Hepatic stellate cell (primary cell): ENCODE data around the gene UNC79.
"Not testable (repeated sequence)": the region's sequence is repeated elsewhere in the genome, so short reads cannot be mapped to it uniquely, and the experiment has no call there.

Experiments
- DNase-seq: peaks from one replicate; pipeline ENCODE4 v3.0.0; 2011; ENCODE audit warnings: low spot score

UNC79 gene

DNA sequence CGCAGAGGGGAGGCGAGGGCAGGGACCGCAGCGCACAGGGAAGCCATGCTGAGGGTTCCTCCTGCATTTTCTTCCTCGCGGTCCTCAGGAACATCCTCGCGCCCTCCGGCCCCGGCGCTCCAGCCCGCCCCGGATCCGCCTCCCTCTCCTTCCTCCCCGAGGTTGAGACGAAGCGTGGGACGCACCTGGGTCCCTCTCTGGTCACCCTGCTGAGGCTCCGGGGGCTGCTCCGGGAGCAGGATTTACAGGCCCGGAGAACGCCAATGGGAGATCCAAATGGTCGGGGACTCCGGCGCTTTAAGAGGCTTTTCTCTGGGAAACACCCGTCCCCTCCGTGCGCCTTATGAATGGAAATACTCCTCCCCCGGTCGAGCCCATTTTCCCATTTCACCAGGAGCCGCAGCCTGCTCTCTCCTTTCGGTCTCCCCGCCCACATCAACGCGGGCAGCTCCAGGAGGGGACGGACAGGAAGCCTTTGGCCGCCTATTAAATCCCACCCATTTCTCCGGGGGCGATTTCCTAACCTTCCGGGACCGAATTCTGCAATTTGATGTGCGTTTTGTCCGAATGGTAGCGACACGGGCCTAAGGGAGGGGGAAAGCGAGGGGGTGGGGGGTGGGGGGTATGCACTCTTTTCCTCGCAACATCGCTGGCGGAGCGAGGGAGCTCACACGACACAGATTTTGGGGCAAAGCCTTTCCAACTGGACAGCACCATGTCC lies at the start of gene UNC79:
Gene UNC79, plus strand, starts transcription at position 625 of the 721 bp plus-strand sequence. Its CDS starts 91 bp downstream, at position 716.
- no peak for DNase-seq

DNA sequence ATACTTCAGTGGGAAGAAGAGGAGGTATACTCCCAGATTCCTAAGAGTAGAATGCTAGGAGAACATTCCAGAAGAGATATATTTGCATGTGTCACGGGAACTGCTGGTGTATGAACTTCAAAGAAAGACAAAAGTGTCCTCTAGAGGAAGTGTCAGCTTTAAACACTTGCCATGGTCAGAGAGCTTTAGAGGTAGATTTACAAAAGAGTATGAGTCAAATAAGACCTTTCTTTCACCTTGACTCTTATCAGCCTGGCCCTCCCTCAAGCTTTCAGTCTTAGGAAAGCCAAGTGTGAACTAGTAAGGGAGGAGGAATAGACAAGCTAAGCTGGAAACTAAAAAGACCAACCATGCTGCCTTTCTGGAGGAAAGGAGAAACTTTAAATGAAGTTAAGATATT lies 49.1 kb upstream of the UNC79 start:
- no peak for DNase-seq

DNA sequence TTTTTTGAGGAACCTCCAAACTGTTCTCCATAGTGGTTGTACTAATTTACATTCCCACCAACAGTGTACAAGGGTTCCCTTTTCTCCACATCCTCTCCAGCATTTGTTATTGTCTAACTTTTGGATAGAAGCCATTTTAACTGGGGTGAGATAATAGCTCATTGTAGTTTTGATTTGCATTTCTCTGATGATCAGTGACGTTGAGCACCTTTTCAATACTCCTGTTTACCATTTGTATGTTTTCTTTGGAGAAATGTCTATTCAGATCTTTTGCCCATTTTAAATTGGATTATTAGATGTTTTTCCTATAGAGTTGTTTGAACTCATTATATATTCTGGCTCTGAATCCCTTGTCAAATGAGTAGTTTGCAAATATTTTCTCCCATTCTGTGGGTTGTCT lies 46.5 kb upstream of the UNC79 start:
- DNase-seq = not testable (repeated sequence)

DNA sequence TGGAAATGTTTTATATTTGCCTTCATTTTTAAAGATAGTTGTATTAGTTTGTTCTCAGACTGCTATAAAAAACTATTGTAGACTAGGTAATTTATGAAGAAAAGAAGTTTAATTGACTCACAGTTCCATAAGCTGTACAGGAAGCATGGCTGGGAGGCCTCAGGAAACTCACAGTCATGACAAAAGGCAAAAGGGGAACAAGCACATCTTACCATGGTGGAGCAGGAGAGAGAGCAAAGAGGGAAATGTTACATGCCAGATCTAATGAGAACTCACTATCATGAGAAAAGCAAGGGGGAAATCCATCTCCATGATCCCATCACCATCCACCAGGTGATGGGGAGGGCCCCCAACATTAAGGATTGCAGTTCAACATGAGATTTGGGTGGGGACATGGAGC lies 35.5 kb upstream of the UNC79 start:
- no peak for DNase-seq

DNA sequence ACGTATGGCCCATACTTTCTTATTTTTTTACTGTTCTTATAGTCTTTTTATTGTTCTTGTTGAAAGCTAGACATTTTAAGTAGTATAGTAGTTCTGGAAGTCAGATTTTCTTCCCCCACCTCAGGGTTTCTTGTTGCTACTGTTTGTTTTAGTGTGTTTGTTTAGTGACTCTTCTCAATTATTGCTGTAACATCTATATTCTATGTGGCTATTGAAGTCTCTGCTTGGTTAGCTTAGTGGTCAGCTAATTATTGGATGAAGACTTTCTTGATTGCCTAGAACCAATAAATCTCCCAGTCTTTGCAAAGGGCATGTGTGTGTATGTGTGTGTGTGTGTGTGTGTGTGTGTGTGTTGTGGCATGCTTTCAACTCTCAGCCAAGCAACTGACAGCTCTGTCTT lies 34.3 kb upstream of the UNC79 start:
- no peak for DNase-seq

DNA sequence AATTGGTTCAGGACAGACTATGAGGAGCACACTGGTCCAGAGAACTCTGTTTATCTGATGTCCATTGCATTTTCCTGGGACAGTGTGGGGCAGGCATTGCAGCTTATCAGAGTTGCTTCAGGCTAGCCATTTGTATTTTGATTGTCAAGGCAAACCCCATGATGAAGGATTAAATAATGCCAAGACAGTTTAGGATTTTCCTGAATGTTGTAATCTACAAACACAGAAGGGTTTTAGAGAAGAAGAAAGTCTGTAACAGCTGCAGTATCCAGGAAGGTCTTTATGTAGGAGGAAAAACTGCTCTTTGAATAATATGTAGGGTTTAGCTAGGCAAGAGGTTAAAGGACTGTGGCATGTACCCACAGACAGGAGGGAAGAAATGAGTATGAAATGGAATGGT lies 32.2 kb upstream of the UNC79 start:
- DNase-seq = no peak

DNA sequence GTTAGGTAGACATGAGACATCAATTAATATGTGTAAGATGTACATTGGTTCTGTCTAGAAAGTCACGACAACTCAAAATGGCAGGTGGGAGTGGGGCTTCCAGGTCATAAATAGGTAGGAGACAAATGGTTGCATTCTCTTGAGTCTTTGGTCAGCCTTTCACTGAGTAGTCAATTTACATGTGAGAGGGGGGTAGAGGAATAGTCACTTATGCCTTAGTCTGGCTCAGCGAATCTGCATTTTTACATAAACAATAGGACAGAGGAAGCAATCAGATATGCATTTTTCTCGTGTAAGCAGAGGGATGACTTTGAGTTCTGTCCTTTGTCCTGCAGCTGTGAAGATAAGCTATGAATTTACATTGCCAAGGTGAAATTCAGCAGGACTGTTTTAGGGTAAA lies 27.8 kb upstream of the UNC79 start:
- no peak for DNase-seq

DNA sequence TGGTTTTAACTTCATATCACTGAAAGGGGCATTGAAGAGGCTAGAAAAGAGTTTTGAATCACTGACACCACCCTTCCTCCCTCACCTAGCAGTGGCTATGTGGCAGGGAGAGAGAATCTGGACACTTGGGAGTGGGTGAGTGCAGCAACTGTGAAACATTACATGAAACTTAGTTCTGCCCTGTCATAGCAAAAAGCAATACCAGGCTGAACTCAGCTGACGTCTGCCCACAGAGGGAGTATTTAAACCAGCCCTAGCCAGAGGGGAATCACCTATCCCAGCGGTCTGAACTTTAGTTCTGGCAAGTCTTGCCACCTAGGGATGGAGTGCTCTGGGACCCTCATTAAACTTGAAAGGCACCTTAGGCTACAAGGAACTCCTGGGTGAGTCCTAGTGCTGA lies 20.7 kb upstream of the UNC79 start:
- DNase-seq = no peak

DNA sequence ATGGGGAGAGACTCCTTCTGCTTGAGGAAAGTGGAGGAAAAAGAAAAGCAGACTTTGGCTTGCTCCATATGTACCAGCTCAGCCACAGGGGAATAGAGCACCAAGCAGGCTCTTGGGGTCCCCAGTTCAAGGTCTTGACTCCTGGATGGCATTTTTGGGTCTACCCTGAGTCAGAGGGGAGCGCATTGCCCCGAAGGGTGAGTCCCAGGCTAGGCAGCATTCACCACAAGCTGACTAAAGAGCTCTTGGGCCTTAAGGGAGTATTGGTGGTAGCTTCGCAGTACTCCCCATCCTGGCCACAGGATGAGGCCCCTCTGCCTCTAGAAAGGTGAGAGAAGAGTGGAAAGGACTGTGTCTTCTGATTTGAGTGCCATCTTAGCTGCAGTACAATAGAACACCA lies 19.8 kb upstream of the UNC79 start:
- DNase-seq = no peak

DNA sequence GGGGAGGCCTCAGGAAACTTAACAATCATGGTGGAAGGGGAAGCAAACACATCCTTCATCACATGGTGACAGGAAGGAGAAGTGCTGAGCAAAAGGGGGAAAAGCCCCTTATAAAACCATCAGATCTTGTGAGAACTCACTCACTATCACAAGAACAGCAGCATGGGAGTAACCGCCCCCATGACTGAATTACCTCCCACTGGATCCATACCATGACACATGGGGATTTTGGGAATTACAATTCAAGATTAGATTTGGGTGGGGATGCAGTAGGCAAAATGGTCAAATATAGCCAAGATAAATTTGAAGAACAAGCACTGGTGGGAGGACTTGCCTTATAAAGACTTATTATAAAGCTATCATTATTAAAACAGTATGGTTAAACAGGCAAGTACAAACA lies 5.6 kb upstream of the UNC79 start:
- not testable (repeated sequence) for DNase-seq

DNA sequence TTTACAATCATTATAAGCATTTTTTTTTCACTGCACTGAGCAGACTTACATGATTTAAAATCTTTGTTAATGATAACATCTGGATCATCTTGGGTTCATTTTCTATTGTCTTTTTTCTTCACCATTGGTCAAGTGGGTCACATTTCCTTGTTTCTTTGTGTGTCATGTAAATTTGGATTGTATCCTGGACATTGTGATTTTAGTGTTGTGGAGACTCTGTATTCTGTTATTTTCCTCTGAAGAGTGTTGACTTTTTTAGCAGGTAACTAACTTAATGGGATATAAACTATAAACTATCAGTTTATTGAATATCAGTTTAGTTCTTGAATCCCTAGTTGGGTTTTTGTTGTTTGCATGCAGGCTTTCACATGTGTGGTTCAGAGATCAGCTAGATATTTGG lies 4.0 kb upstream of the UNC79 start:
- no peak for DNase-seq

DNA sequence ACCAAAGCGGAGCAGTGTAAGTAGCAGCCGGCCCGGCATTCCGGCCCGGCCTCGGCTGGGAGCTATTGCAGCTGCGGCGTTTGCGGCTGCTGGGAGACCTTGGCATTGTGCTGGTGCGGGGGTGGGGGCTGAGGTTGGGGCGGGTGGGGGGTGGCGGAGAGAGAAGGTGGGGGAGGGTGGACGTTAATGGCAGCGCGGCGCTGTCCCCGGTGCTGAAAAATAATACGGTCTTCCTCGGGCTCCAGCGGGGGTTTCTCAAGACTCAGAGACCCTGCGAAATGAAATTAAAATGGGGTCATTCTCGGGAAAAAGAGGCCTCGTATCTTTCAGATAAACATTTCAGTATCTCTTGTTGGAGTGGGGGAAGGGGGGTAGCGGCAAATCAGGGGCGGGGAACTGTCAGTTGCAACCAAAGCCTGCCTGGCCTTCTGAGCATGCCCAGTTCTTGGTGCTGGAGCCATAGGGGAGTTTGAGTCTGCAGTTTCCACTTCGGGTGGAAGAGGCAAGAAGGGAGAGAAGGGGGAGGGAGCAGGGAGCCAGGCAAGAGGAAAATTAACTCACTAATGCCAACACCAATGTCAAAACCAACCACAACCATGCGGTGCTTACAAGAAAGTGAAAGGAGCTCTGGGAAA lies 414 bp downstream of the UNC79 start:
- no peak for DNase-seq

DNA sequence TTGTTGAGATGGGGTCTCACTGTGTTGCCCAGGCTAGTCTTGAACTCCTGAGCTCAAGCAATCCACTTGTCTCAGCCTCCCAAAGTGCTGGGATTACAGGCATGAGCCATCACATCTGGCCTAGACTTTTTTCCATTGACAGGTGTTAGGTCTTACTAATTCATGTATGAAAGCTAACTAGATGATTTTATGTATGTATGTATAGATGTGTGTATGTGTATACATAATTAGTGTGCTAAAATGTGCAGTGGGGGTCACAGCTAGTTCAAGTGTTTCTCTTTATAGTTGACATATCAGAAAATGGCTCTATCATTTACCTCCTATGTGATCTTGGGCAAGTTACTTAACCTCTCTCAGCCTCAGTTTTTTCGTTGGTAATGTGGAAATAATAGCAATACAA lies 23.5 kb downstream of the UNC79 start:
- DNase-seq = no peak

DNA sequence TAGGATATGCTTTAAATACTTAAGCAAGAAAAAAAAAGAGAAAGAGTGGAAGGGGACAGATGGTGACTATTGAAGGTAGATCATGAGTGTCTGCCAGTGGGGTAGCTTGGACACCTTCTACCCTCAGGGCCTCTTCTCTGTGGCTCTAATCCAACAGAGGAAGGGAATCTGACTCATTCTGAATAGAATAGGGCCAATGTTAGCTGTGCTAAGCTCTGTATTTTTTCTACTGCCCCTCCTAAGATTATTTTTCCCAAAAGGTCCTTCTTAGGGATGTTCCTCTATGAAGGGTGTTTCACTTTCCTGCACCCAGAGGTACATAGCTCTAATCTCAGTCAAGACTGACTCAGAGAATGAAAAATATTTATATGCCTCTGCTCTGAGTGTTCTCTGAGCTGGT lies 25.6 kb downstream of the UNC79 start:
- DNase-seq = no peak

DNA sequence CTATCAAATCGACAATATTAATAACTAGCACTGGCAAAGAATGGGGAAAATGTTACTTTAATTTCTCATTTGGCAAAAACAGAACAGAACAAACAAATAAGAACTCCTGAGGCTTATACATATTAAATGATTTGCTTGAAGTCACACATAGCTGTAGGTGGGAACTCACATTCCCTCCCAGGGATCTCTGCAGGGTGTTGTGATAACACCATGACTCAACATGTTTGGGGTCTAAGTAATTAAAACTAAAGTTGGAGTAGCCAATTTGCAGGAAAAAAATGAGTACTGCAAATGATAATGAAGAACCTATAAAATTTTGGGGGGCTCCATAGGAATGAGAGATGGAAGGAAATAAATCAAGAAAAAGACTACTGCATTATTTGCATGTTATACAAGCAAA lies 27.5 kb downstream of the UNC79 start:
- no peak for DNase-seq

DNA sequence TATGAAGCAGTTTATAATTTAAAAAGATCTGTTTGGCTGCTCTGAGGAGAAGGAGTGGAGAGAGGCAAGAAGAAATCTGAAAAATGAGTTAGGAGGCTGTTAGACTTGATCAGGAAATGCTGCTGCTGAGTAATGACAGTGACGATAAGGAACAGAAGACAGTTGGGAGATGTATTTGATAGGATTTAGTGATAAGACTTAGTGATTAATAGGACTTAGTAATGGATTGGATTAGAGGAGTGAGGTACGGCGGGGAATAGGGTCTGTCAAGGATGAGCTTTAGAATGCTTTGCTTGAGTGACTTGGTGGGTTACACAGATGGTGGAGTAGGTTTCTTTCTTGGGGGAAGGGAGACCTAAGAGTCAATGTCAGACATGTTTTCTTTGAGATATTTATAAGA lies 31.7 kb downstream of the UNC79 start:
- no peak for DNase-seq

DNA sequence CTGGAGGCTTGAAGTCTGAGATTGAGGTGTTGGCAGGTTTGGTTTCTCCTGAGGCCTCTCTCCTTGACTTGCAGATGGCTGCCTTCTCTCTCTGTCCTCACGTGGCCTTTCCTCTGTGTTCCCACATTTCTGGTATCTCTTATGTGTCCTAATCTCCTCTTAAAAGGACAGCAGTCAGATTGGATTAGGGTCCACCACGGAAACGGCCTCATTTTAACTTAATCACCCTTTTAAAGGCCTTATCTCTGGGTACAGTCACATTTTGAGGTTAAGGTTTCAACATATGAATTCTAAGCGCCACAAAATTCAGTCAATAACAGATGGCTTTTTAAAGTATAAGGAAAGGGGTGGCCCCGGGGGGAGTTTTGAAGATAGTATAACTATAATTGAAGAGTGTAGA lies 33.5 kb downstream of the UNC79 start:
- no peak for DNase-seq

DNA sequence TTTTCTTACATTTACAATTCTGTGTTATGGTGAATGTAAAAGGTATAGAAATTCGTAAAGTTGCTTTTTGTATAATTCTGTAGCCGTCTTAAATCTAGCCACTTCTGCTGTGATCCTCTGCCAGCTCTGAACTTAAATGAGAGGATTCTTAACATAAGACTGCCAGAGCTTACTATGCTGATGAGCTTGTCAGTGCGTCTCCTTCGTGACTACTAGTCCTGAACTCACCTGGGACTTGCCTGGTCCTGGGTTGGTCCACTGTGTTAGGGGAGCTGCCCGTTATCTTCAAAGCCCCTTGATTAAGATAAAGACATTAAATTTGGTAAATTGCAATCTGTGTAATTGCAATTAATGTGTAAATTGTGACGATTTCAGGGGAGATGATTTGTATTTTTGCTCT lies 44.7 kb downstream of the UNC79 start:
- DNase-seq = no peak

DNA sequence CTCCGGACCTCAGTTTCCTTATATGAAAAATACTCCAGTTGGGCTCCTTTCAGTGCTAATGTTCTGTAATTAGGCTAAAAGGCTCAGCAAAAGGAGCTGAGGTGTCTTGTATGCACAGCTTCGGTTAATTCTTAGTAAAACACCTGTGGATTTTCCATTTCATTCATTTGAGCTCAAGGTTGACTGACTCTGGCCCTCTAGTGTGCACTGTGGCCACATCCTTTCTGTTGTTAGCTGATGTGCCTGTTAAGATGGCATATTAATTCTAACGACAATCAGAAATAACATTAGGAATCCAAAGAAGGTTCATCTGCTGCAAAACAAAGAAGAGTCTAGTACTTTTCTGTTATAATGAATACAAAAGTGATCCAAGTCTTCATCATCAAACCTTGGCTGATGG lies 45.6 kb downstream of the UNC79 start:
- no peak for DNase-seq

DNA sequence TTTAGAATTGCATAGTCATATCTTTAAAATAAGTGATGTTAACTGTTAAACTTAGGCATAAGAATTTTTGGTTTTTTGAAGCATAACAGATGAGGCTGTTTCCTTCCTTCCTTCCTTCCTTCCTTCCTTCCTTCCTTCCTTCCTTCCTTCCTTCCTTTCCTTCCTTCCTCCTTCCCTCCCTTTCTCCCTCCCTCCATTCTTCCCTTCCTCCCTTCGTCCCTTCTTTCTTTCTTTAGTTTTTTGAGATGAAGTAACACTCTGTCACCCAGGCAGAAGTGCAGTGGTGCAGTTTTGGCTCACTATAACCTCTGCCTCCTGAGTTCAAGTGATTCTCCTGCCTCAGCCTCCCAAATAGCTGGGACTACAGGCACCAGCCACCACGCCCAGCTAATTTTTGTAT lies 48.3 kb downstream of the UNC79 start:
- DNase-seq = not testable (repeated sequence)

DNA sequence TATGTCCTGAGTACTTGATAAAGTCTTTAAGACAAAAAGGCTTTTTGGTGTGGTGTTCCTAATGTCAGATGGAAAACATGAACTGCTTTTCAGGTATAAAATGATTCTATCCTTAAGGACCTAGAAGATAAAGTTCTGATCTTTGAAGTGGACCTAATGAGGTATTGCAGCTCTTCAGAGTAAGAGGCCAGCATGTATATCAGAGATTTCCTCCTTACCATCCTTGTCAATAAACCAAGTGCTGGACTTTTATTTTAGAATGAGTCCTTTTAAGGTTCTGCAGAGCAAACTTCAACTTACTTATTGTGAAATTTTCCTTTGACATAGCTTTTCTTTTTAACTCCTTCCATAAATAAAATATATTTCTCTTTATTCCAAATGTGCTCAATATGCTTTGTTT lies 50.1 kb downstream of the UNC79 start:
- DNase-seq = no peak

DNA sequence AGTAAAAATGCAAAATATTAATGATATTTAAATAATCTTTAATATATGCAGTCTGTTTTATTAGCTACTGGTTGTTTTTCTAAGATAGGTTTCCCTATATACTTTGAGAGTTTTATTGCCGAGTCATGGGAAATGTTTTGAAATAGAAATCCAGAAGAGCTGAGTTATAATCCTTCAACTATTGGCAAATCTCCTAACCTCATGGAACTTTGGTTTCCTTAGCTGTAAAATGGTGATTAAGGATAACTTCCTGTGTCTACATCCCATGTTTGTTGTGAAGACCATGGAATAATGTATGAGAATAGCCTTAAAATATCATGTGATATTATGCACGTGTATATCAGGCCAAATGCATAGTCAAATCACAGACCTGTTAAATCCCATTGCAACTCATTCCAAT lies 51.0 kb downstream of the UNC79 start:
- DNase-seq = no peak

DNA sequence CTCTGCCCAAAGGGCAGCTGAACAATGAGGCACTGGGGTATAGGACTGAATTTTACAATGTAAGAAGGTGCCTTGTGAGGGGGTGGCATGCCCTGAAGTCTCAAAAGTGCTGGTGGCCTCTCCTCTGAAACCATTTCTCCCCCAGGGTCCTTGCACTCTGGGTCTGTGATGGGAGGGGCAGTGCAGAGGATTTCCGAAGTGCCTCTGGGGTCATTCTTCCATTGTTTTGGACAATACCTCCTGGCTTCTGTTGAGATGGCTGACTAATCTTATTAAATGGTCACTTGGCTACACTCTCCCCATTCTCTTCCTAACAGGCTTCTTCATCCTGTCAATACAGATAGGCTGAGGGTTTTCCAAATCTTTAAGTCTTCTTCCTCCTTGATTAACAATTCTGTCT lies 59.3 kb downstream of the UNC79 start:
- no peak for DNase-seq

DNA sequence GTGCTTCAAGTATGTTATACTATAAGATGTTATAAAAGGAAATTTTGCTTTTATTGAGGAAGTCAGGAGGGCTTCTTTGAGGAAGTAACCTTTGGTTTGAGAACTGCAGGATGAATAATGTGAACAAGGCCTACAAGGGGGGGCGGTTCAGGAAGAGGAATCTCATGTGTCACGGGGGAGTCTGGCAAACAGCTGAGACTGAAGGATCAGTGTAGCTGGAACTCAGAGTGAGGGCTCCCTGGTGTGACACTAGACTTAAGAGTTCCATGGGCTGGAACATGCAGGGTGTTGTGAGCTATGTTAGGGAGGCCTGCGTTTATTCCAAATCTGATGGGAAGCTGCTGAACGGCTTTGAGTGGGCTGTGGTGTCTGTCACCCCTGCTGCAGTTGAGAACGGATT lies 62.3 kb downstream of the UNC79 start:
- DNase-seq = no peak
